ENCODE measurements around the gene LIPT2.

DNA sequence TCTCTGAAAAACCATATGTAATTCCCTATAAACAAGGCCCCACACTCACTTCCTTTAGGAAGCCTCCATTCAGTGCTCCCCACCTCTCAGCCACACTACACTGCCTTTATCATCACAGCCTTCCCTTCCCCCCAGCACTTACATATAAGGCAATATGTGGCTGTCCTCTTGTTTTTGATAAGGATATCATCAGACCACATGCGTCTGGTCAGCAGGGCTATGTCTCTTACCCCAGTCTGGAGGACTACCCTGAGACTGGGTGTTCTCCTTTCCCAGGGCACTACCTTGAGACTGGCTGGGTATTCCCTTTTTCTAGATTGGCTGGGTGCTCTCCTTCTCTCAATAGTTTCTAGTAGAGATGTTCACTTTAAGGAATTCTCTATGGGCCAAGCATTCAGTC is 33.9 kb downstream of the LIPT2 start:
- no peak for TF ChIP-seq SP1 (IDR thresholded peaks at IDR 0.05)
- no peak for TF ChIP-seq HDGF (IDR thresholded peaks at IDR 0.05; ENCODE audit: borderline replicate concordance)
- no peak for TF ChIP-seq SUZ12 (IDR thresholded peaks at IDR 0.05)
